GM08714 (cell line): ENCODE data around the gene XXYLT1.
"Not testable (repeated sequence)": the region's sequence is repeated elsewhere in the genome, so short reads cannot be mapped to it uniquely, and the experiment has no call there.

Experiments used
- H3K4me3 ChIP-seq: fragments of 200-500 bp; sonication (Bioruptor generic); 2 replicates; pipeline ENCODE4 v1.5.1; 2014; ENCODE audit warnings: mild to moderate bottlenecking, low read length, inconsistent platforms
- ZNF274 ChIP-seq: IDR thresholded peaks from 2 replicates; pipeline ENCODE4 v1.6.1; 2012; ENCODE audit warnings: mild to moderate bottlenecking, low read depth, low read length

Gene XXYLT1

GRCh38 chr3:195057716-195058115 lies 213.2 kb downstream of the XXYLT1 start:
- TF ChIP-seq ZNF274: no peak
- H3K4me3 ChIP-seq: no peak overlapping the region

DNA sequence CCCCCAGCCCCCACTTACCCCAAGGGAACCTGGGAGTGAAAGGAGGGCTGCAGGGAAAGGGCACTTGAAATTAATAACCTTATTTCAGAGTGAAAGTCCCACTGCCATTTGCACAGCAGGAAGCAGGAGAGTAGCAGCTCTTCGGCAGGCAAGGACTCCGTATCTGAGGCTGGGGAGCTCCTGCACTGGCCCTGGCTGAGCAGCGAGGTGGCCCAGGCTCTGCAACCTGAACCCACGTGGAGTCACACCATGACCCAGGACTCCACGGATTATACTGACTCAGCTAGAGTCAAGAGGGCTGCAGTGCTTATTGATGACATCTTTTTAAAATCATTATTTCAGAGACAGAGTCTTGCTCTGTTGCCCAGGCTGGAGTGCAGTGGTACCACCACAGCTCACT lies 214.5 kb downstream of the XXYLT1 start:
- H3K4me3 ChIP-seq: no peak overlapping the region
- no peak for TF ChIP-seq ZNF274

- no peak overlapping the region for H3K4me3 ChIP-seq
- no peak for TF ChIP-seq ZNF274
Measured at GRCh38 chr3:195054311-195054710, 216.6 kb downstream of the XXYLT1 start.

GRCh38 chr3:195052939-195053338 lies 218.0 kb downstream of the XXYLT1 start:
- no peak for TF ChIP-seq ZNF274

GRCh38 chr3:195050296-195050695 lies 220.7 kb downstream of the XXYLT1 start:
- H3K4me3 ChIP-seq: not testable (repeated sequence)

More at GRCh38 chr3:195052939-195053338, 218.0 kb downstream of the XXYLT1 start:
- H3K4me3 ChIP-seq: no peak overlapping the region

DNA sequence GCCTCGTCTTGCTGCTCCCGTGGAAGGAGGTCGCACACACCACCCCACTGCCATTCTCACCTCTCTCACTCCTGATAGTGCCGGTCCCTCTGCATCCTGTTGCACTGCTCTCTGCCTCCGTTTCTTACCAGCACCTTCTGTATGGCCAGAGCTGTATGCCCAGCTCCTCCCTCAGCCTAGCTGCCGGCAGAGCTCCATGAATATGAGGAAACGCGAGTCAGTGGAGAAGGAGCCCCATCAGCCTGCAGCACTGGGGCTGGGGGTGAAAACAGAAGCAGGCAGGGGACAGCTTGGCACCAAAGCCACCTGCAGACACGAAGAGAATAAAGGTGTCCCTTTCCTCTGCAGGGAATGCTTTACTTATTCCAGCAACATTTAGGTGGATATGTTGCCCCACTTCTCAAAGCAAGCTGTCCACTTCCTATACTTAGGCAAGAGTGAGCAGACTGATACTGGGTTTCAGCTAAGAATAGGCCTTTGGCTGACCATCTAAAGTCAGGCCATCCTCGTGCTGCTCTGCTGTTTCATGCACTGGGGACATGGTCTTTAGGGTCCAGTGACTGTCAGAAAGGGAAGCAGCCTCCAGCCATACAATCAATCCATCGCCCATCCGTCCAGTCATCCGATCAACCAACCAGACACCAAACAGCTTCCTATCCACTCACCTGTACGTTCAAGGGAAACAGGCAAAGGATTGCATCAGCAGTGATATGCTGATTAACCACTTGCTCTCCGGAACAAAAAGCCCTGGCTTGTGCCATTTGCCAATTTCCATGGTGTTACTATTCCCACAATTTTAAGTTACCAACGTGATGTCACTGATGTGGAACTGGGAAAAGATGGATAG lies 222.7 kb downstream of the XXYLT1 start:
- no peak overlapping the region for H3K4me3 ChIP-seq

DNA sequence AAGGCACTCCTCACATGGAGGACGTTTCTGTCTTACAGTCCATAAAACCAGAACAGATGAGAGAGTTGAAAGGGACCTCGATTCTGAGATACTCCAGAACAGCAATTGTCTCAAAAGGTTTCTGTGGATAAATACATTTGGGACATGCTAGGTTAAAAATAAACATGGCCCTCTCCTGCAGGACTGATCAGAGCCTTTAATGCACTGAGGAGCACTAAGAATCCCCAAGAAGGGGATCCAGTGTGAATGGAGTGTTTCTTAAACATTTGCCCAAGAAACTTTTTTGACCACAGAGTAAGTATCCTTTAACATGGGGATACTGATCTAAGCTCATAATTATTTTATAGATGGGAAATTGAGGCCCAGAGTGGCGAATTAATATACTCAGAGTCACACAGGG lies 223.4 kb downstream of the XXYLT1 start:
- no peak for TF ChIP-seq ZNF274
- no peak overlapping the region for H3K4me3 ChIP-seq

More for the DNA sequence above, 222.7 kb downstream of the XXYLT1 start:
- no peak for TF ChIP-seq ZNF274

- no peak for TF ChIP-seq ZNF274
- H3K4me3 ChIP-seq: no peak overlapping the region
Measured at GRCh38 chr3:195046441-195046840, 224.5 kb downstream of the XXYLT1 start.

DNA sequence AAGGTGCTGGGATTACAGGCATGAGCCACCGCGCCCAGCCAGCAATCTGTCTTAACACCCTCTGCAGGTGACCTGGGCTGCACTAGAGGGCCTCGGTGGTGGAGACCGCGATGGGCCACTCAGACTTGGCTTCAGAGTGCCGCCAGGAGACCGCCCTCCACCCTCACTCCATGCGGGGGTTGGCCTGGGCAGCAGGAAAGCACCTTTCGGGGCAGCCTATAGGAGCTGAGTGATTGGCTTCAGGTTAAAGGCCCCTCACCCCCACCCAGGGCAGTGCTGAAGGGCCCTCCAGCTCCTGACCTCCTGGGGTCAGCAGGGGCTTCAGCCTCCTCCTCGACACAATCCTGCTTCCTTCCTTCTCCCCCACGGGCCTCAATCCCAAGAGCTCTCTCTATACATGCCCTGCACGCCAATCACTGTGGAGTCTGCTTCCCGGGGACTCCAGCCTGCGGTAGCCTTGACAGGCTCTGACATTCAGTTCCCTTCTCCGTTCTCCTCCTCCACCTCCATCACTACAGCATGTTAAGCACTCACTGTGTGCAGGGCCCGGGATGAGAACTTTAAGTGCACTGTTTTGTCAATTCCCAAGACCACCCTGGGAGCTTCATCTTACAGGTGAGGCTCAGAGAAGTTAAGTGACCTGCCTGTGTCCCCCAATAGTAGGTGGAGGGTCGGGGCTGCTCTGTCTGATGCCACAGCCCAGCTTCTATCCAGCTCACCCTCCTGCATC lies 225.3 kb downstream of the XXYLT1 start:
- H3K4me3 ChIP-seq: no peak overlapping the region
- no peak for TF ChIP-seq ZNF274

- no peak for TF ChIP-seq ZNF274
- H3K4me3 ChIP-seq: no peak overlapping the region
Measured at GRCh38 chr3:195044411-195044810, 226.5 kb downstream of the XXYLT1 start.

GRCh38 chr3:195043607-195044339 lies 227.2 kb downstream of the XXYLT1 start:
- TF ChIP-seq ZNF274: no peak
- H3K4me3 ChIP-seq: no peak overlapping the region

GRCh38 chr3:195042743-195043606 lies 228.0 kb downstream of the XXYLT1 start:
- H3K4me3 ChIP-seq: no peak overlapping the region
- no peak for TF ChIP-seq ZNF274

- no peak for TF ChIP-seq ZNF274
- H3K4me3 ChIP-seq: no peak overlapping the region
Measured at GRCh38 chr3:195041871-195042742, 228.9 kb downstream of the XXYLT1 start.
